MCF 10A (cell line): ENCODE results near the gene RFX2. TPM values are rescaled to one million over a fixed set of nuclear protein-coding genes. Genes with fewer than 3 reads are reported as not detected.
"Not testable (repeated sequence)": the region's sequence is repeated elsewhere in the genome, so short reads cannot be mapped to it uniquely, and the experiment has no call there.

Experiments
- BruUV-seq: library from RNA; stranded (reverse); fragments of 400-500 nt; replicated peaks from 2 replicates; lab custom pipeline; 2021; lab: Mats Ljungman, UMichigan
- CTCF ChIA-PET: fragments of 300-600 bp; sonication (Branson Sonifier 250); formaldehyde crosslinking; extraction: SDS; loops from one replicate; lab custom pipeline; 2021; ENCODE audit warnings: antibody characterized with exemption, inconsistent platforms; lab: Yijun Ruan, JAX
- POLR2A ChIA-PET: fragments of 300-600, 350-650 bp; sonication (Branson Sonifier 250); formaldehyde crosslinking; extraction: SDS; loops from one replicate; lab custom pipeline; 2020; ENCODE audit warnings: antibody characterized with exemption, inconsistent platforms; lab: Yijun Ruan, JAX
- DNase-seq: peaks from one replicate; pipeline ENCODE4 v3.0.0-alpha.2; 2018; ENCODE audit not compliant: unreplicated experiment
- H3K27ac Mint-ChIP-seq: one replicate; pipeline ENCODE4 v1.8.0; 2022; ENCODE audit warnings: mild to moderate bottlenecking, low read depth, mixed read lengths; ENCODE audit not compliant: unreplicated experiment
- H3K27me3 Mint-ChIP-seq: one replicate; pipeline ENCODE4 v1.8.0; 2022; ENCODE audit warnings: mixed read lengths; ENCODE audit not compliant: insufficient read depth, unreplicated experiment
- H3K36me3 Mint-ChIP-seq: one replicate; pipeline ENCODE4 v1.8.0; 2022; ENCODE audit warnings: mild to moderate bottlenecking, moderate library complexity, mixed read lengths; ENCODE audit not compliant: insufficient read depth, unreplicated experiment
- H3K4me1 Mint-ChIP-seq: one replicate; pipeline ENCODE4 v1.8.0; 2022; ENCODE audit warnings: mixed read lengths; ENCODE audit not compliant: insufficient read depth, unreplicated experiment
- H3K4me3 Mint-ChIP-seq: one replicate; pipeline ENCODE4 v1.8.0; 2022; ENCODE audit warnings: mild to moderate bottlenecking, moderate library complexity, mixed read lengths; ENCODE audit not compliant: unreplicated experiment
- H3K9me3 Mint-ChIP-seq: one replicate; pipeline ENCODE4 v1.8.0; 2022; ENCODE audit warnings: mixed read lengths; ENCODE audit not compliant: unreplicated experiment
- CTCF ChIP-seq: fragments of 200-600 bp; IDR thresholded peaks from one replicate; pipeline ENCODE4 v1.8.0; 2022; ENCODE audit warnings: antibody characterized with exemption, mild to moderate bottlenecking; ENCODE audit not compliant: unreplicated experiment
- intact Hi-C: fragments of 100-400 bp; cut with micrococcal nuclease; formaldehyde crosslinking; loops from 2 replicates; pipeline ENCODE4 v1.14.1; 2022
- total RNA-seq: library from RNA; stranded (reverse); gene quantifications from 2 replicates; pipeline ENCODE4 v1.2.3, GENCODE V29; 2022

RFX2 gene
- total RNA-seq, 1 experiment from 2014 or later = 9.9 TPM

DNA sequence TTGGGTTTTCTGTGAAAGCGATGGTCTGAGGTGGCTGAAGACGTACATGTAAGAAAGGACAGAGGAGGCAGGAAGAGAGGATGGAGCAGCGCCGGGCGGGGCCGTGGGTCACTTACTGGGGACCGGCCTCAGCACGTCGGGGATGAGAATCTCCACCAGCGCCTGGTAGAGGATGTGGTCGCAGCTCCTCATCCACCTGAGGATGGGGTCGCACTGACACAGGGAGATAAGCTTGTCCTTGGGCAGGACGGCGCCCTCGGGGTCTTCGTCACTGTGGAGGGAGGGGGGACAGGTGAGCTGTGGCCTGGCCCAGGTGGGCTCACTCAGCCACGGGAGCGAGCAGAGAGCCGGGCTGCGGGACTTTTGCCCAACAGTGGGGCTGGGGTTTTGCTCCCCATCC, 103.4 kb downstream of the RFX2 start:
- intact Hi-C loops = no loop called here
- BruUV-seq = no TSS peak
- Mint-ChIP-seq H3K9me3 (no peaks in the 10 kb centered on the region), H3K4me1 (no peaks in the 10 kb centered on the region), H3K27ac (no peak overlapping the region), H3K36me3 (peaks cover 12% of the 10 kb centered on the region), H3K4me3 (no peak overlapping the region), H3K27me3 (no peaks in the 10 kb centered on the region)
- ChIA-PET POLR2A (no interaction called here), CTCF (interaction anchor here (1.0 to 1.8 kb wide), 2 partner anchors 15 to 20 kb away, joined by 3 to 5 read pairs; no protein-coding TSS in a partner anchor)
- DNase-seq = no peak
- no peak for TF ChIP-seq CTCF

DNA sequence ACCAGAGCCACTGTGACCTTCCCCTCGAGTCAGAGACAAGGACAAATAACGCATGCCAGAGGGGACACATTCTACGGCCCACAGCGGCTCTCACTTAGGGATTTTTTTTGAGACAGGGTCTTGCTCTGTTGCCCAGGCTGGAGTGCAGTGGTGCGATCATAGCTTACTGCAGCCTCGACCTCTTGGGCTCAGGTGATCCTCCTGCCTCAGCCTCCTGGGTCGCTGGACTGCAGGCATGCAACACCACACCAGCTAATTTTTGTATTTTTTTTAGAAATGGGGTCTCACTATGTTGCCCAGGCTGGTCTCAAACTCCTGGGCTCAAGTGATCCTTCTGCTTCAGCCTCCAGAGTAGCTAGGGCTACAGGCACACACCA, 104.2 kb downstream of the RFX2 start:
- peaks cover 12% of the 10 kb centered on the region for H3K36me3 Mint-ChIP-seq
- H3K4me3 Mint-ChIP-seq, DNase-seq, H3K9me3 Mint-ChIP-seq, intact Hi-C loops, H3K27me3 Mint-ChIP-seq, H3K4me1 Mint-ChIP-seq, H3K27ac Mint-ChIP-seq, POLR2A ChIA-PET, BruUV-seq: not testable (repeated sequence)
- CTCF ChIA-PET = interaction anchor here (1.6 to 1.8 kb wide), 2 partner anchors 10 to 16 kb away, joined by 4 to 5 read pairs; no protein-coding TSS in a partner anchor

GRCh38 chr19:6005321-6006069, 104.8 kb downstream of the RFX2 start:
- intact Hi-C loops = no loop called here
- Mint-ChIP-seq H3K27me3 (no peaks in the 10 kb centered on the region), H3K4me1 (no peaks in the 10 kb centered on the region), H3K9me3 (no peaks in the 10 kb centered on the region), H3K4me3 (no peak overlapping the region), H3K36me3 (peaks cover 12% of the 10 kb centered on the region), H3K27ac (no peak overlapping the region)
- no peak for DNase-seq
- CTCF ChIA-PET = interaction anchor here (0.8 to 1.8 kb wide), 3 partner anchors 11 to 18 kb away, joined by 3 to 5 read pairs (median 4); no protein-coding TSS in a partner anchor
- BruUV-seq = no TSS peak
- no peak for TF ChIP-seq CTCF
- POLR2A ChIA-PET = no interaction called here

- Mint-ChIP-seq H3K27ac (no peak overlapping the region), H3K9me3 (no peaks in the 10 kb centered on the region), H3K4me1 (no peaks in the 10 kb centered on the region), H3K27me3 (no peaks in the 10 kb centered on the region), H3K36me3 (peaks cover 12% of the 10 kb centered on the region), H3K4me3 (no peak overlapping the region)
- BruUV-seq = no TSS peak
- no peak for DNase-seq
- no peak for TF ChIP-seq CTCF
- intact Hi-C loops = no loop called here
- POLR2A ChIA-PET = interaction anchor here (0.5 kb wide), 1 partner anchor 15 kb away, joined by 3 read pairs; no protein-coding TSS in a partner anchor
- CTCF ChIA-PET = no interaction called here
Observed at GRCh38 chr19:6003976-6004375, 106.3 kb downstream of the RFX2 start.
